ENCODE measurements around the gene COL4A5.

- TF ChIP-seq, protein P1, sequence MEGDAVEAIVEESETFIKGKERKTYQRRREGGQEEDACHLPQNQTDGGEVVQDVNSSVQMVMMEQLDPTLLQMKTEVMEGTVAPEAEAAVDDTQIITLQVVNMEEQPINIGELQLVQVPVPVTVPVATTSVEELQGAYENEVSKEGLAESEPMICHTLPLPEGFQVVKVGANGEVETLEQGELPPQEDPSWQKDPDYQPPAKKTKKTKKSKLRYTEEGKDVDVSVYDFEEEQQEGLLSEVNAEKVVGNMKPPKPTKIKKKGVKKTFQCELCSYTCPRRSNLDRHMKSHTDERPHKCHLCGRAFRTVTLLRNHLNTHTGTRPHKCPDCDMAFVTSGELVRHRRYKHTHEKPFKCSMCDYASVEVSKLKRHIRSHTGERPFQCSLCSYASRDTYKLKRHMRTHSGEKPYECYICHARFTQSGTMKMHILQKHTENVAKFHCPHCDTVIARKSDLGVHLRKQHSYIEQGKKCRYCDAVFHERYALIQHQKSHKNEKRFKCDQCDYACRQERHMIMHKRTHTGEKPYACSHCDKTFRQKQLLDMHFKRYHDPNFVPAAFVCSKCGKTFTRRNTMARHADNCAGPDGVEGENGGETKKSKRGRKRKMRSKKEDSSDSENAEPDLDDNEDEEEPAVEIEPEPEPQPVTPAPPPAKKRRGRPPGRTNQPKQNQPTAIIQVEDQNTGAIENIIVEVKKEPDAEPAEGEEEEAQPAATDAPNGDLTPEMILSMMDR (tag by site-specific recombination; IDR thresholded peaks at IDR 0.05), result no peak
- TF ChIP-seq, protein P2, sequence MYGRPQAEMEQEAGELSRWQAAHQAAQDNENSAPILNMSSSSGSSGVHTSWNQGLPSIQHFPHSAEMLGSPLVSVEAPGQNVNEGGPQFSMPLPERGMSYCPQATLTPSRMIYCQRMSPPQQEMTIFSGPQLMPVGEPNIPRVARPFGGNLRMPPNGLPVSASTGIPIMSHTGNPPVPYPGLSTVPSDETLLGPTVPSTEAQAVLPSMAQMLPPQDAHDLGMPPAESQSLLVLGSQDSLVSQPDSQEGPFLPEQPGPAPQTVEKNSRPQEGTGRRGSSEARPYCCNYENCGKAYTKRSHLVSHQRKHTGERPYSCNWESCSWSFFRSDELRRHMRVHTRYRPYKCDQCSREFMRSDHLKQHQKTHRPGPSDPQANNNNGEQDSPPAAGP (tag by site-specific recombination; IDR thresholded peaks at IDR 0.05), result no peak
Observed at GRCh38 chrX:108699368-108699767, 259.7 kb downstream of the COL4A5 start.
